A172 (cell line): ENCODE measurements around the gene GRB10. TPM values are rescaled to one million over a fixed set of nuclear protein-coding genes. Genes with fewer than 3 reads are reported as not detected.
A peak's percentile ranks its signal among the peaks of the same experiment; 100 is the strongest.

Experiments
- DNase-seq: peaks from one replicate; pipeline ENCODE4 v3.0.0-alpha.2; 2015; ENCODE audit warnings: low spot score
- total RNA-seq: library from RNA; depleted of rRNA; stranded (reverse); fragments of >200 nt; shearing (Covaris generic); gene quantifications from 2 replicates; pipeline ENCODE4 v1.2.3, GENCODE V29; 2014

Gene GRB10
- total RNA-seq, 1 experiment from 2014 or later, result 23.1 TPM

GRCh38 chr7:50721160-50721559 is 61.5 kb downstream of the GRB10 start:
- peak; percentile 88 for DNase-seq

DNA sequence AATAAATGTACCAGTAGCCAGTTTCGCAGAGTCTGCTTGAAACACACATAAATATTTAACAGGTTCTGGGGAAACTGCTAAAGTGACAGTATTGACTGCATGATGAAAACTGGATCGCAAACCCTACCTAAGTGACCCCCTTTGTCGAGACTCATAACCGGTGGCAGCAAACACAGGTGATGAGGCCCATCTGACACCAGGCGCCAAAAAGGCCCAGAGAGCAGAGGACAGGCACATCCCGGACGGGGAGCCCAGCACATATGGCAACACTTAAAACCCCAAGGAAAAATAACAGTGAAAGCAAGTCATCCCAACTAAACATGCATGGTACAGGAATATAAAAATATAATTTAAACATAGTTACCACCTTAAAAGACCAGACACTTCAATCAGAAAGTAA is 62.4 kb downstream of the GRB10 start:
- no peak for DNase-seq

GRCh38 chr7:50718876-50719275 is 63.8 kb downstream of the GRB10 start:
- DNase-seq, result no peak

DNA sequence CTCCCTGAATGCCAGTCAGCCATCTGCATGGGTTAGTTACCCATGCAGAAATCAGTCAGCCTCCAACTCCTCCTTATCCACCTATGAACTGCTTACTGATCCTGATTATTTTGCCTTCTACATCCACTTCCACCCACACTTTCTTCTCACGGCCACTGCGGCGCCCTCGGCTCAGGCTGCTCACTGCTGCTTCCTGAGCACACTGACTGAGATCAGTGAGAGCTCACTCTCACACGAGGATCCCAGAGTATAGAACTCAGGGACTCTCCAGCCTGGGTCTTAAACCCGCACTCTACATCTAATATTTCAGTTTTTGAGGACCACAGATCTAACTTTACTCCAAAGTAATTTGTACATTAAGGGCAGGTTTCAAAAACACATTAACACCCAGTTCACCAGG is 64.4 kb downstream of the GRB10 start:
- no peak for DNase-seq

GRCh38 chr7:50717181-50717580 is 65.5 kb downstream of the GRB10 start:
- DNase-seq, result no peak

GRCh38 chr7:50714857-50715256 is 67.8 kb downstream of the GRB10 start:
- no peak for DNase-seq

DNA sequence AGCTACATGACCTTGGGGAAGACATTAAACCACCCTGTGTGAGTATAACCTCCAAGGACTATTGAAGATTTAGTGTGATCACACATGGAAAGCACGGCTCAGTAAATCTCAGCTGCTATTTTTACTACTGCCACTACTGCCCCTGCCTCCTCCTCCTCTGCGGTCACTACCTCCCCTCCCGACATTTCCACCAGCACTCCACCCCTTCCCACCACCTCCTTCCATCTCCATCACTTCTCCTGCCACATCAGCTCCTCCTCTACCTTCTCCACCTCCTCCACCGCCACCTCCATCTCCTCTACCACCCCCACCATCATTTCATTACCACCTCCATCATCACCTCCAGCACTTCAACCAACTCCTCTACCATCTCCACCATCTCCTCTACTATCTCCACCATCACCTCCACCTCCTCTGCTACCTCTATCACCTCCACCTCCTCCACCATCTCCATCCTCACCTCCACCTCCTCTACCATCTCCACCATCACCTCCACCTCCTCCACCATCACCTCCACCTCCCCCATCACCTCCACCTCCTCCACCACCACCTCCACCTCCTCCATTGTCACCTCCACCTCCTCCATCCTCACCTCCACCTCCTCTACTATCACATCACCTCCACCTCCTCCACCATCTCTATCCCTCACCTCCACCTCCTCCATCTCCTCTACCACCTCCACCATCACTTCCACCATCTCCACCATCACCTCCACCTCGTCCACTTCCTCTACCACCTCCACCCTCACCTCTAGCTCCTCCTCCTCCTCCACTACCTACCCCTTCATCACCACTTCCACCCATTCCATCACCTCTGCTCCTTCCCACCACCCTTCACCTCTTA is 69.4 kb downstream of the GRB10 start:
- DNase-seq, result no peak

GRCh38 chr7:50712252-50713122 is 70.2 kb downstream of the GRB10 start:
- no peak for DNase-seq

DNA sequence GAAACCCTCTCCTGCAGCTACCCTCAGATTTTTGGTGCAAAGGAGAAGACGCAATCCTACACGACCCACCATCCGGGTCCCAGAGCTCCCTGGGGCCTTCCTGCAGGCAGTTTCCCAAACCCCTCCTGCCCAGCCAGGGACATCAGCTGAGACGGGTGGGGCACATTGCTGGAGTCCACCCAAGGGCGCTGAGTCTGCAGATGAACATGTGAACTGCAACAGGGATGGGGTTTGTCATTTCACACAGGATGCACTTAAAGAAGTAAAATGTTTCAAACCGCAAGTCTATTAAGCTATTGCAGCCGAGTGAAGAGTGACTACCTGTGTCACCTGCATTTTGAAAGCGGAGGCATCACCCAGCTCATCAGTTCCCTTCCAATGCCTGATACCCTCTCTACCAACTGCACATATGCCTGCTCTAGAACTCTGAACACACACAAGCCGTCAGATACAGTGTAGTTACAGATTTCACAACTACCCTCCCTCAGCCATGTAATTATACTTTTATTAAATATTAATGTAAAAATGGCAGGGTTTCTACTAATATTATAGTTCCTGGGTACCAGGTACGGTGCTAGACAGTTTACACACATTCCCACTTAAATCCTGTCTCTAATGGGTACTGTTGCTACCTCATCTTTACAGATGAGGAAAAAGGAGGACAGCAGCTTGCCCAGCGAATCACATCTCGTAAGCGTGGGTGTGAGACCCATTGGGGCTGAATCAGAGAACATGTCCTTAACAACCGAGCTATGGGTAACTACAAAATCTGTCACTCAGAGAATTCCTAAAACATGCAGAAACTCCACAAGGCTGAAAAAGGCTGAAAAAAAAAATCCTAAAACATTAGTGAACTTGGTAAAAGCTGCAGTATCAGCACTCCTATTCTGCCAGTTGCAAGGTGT is 71.2 kb downstream of the GRB10 start:
- DNase-seq, result peak; percentile 73

DNA sequence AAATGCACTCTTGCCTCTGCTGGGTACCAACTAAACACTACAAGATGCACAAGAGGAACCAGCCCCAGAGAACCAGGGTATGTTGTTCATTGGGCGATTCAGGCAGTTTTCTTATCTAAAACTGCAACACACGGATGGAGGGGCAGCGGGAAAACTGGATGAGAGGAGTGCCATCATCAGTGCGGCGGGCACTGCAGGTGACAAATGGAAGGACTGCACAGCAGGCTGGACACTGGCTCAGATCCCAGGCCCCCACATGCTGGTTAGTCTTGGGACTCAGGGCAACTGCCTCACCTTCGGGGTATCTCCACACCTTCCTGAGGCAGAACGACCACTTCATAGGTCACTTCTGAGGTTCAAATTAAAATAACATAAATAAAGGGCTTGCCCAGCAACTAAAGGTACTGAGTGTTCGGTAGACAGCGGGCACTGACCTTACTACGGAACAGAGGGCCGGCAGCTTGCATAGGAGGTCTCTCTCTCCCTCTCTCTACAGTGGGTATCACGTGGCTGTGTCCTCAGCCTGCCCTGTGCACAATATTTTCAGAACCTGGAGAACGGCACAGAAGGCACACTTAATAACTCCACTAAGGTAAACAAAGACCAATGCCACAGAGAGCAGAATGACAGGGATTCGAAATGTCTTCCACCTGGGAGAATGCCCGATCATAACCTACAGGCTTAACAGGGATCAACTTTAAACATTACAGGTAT is 72.1 kb downstream of the GRB10 start:
- no peak for DNase-seq

GRCh38 chr7:50709151-50709550 is 73.5 kb downstream of the GRB10 start:
- DNase-seq, result no peak

DNA sequence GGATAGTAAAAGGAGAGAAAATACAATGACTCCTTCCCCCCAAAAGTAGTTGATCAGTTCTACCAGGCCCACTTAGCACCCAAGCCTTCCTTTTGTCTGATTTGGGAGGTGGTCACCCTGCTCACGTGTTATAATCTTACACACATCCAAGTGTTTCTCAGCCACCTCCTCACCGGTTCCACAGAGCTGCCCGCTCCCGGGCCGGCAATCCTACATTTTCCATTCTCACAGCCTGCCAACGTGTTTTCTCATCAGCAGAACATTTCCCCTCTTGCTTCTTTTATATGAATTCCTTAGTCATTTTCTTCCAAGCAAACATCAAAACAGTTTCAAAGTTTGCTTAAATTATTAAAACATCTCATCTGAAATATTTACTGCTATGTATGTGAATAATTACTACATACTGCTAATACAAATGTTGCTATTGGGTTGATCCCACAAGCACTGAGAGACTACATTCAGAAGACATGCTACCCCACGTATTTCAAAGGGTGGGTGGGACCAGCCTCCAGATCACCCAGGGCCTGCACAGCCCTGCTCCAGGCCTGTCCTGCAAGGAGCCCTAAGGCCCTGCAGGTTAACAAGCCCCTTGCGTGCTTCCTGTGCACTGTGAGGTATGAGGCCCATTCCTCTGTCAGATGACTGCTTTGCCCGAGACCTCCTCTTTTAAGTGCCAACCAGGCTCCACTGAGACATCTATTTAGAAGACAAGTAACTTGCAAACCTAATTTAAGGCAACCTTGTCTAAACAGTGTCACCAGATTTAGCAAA is 75.3 kb downstream of the GRB10 start:
- no peak for DNase-seq

DNA sequence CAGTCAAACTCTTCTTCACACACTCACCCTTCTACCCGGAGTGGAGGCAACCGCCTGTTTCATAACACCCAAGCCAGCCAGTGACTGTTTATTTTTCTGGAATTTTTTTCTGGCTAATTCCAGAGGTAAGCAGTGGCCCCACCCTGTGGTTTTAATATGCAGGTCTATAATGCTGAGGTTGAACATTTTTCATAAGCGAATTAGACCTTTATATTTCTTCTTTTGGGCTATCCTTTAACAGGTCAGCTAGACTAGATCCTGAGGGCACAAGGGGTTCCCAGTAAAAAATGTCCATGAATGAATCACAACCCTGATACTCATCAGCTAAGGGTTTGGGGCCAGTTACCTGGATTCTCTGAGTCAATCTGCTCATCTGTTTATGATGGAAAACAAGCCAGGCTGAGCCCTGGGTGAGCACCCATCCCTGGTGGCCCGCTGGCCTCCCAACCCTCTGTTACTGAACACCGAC is 76.2 kb downstream of the GRB10 start:
- peak; percentile 14 for DNase-seq

GRCh38 chr7:50704844-50705243 is 77.9 kb downstream of the GRB10 start:
- no peak for DNase-seq

DNA sequence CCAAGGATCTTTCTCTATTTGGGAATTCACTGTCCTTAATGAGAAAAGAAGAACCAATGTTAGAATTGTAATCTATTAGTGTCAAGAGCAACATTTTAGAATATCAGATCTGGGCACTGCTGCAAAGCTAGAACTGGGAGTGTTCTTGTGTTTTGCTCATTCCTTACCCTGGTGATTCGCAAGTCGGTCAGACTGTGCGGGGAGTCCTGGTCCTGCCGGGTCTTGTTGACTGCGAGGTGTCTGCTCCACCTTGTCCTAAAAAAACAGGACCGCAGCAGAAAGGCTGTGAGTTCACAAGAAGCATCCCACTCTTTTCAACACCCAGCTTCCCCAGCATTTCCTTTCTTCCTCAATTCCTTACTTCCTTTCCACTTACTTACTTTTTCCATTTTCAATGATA is 79.0 kb downstream of the GRB10 start:
- no peak for DNase-seq

- DNase-seq, result no peak
Measured at GRCh38 chr7:50699143-50699542, 83.6 kb downstream of the GRB10 start.

DNA sequence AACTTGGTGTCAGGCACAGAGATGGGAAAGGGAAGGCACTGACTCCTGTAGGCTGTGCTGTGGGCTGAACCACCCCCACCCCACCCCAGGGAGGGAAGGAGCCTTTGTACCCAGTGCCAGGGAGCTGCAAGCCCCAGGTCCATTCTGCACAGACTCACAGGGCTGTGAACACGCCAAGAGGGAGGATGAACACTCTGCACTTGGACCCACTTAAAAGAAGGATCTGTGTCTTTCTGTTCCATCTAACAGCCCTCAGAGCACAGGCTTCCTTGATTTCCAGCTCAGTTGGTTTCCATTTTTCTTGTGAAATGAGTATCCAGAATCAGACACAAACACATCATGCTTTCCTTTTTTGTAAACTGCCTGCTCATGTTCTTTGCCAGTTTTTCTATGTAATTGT is 84.9 kb downstream of the GRB10 start:
- DNase-seq, result no peak

DNA sequence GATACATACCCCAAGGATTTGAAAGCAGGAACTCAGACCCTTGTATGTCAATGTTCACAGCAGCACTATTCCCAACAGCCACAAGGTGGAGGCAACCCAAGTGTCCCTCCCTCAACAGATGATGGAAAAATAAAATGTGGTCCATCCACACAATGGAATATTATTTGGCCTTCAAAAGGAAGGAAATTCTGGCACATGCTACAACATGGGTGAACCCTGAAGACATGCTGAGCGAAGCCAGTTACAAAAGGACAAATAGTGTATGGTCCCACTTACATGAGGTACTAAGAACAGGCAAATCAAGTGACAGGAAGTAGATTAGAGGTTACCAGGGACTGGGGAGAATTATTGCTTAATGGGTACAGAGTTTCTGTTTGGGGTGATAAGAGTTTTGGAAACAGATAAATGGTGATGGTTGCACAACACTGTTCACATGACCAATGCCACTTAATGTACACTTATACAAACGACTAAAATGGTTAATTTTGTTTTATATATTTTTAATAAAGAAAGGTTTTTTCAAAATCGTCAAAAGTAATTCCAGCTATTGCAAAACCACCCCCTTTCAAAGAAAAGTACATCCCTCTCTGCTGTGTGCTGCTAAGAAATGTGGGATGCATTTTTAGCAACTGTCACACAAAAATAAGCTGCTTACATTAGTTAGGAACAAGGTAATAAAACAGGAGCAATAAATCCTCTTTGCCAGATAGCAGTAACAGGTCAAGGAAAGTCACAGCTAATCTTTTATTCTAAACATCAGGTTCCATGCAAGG is 85.7 kb downstream of the GRB10 start:
- peak; percentile 18 for DNase-seq

- no peak for DNase-seq
Measured at GRCh38 chr7:50695026-50695425, 87.7 kb downstream of the GRB10 start.
